NCI-H2196 (cell line): ENCODE data around the gene SCLT1.
"Not testable (repeated sequence)": the region's sequence is repeated elsewhere in the genome, so short reads cannot be mapped to it uniquely, and the experiment has no call there.

Experiments used
- DNase-seq: peaks from one replicate; lab custom pipeline; 2025; ENCODE audit not compliant: unreplicated experiment; lab: John Stamatoyannopoulos, UW

SCLT1 gene

GRCh38 chr4:129093191-129093920 lies at the start of gene SCLT1:
Gene SCLT1, minus strand, starts transcription at chr4:129093539. Its CDS starts 436 bp downstream, at chr4:129093103.
- peak; percentile 89 for DNase-seq

- DNase-seq: no peak
Observed at GRCh38 chr4:129140521-129140920, 47.2 kb upstream of the SCLT1 start.

GRCh38 chr4:129138810-129139496 lies 45.6 kb upstream of the SCLT1 start:
- DNase-seq: no peak

- DNase-seq: no peak
Observed at GRCh38 chr4:129136433-129136832, 43.1 kb upstream of the SCLT1 start.

GRCh38 chr4:129131343-129131742 lies 38.0 kb upstream of the SCLT1 start:
- no peak for DNase-seq

- no peak for DNase-seq
Observed at GRCh38 chr4:129129143-129129542, 35.8 kb upstream of the SCLT1 start.

GRCh38 chr4:129126614-129127013 lies 33.3 kb upstream of the SCLT1 start:
- DNase-seq: not testable (repeated sequence)

- no peak for DNase-seq
Observed at GRCh38 chr4:129117705-129118104, 24.4 kb upstream of the SCLT1 start.

GRCh38 chr4:129113919-129114318 lies 20.6 kb upstream of the SCLT1 start:
- DNase-seq: no peak

GRCh38 chr4:129113434-129113833 lies 20.1 kb upstream of the SCLT1 start:
- DNase-seq: no peak

- no peak for DNase-seq
Observed at GRCh38 chr4:129111919-129112318, 18.6 kb upstream of the SCLT1 start.

GRCh38 chr4:129110931-129111330 lies 17.6 kb upstream of the SCLT1 start:
- DNase-seq: no peak

GRCh38 chr4:129109965-129110824 lies 16.9 kb upstream of the SCLT1 start:
- no peak for DNase-seq

GRCh38 chr4:129098531-129099001 lies 5.2 kb upstream of the SCLT1 start:
- DNase-seq: no peak

- DNase-seq: peak; percentile 59
Observed at GRCh38 chr4:129095811-129096454, 2.6 kb upstream of the SCLT1 start, which contains the start of gene C4orf33. Gene C4orf33, plus strand, starts transcription at chr4:129096152. Its CDS starts 6,459 bp downstream, at chr4:129102611.

- no peak for DNase-seq
Observed at GRCh38 chr4:129094347-129094746, 1.0 kb upstream of the SCLT1 start.

- no peak for DNase-seq
Observed at GRCh38 chr4:129092631-129093190, 628 bp downstream of the SCLT1 start.

GRCh38 chr4:129087516-129087915 lies 5.8 kb downstream of the SCLT1 start:
- DNase-seq: no peak

- no peak for DNase-seq
Observed at GRCh38 chr4:129085472-129085871, 7.9 kb downstream of the SCLT1 start.

- no peak for DNase-seq
Observed at GRCh38 chr4:129082302-129082701, 11.0 kb downstream of the SCLT1 start.
